ENCODE results near the gene TOP2A. TPM values are rescaled to one million over a fixed set of nuclear protein-coding genes. Genes with fewer than 3 reads are reported as not detected.
"Not testable (repeated sequence)": the region's sequence is repeated elsewhere in the genome, so short reads cannot be mapped to it uniquely, and the experiment has no call there.

Gene TOP2A
- total RNA-seq, 4 donors from 2014 or later, result 0.26 to 1.6 (median 1.0) TPM

DNA sequence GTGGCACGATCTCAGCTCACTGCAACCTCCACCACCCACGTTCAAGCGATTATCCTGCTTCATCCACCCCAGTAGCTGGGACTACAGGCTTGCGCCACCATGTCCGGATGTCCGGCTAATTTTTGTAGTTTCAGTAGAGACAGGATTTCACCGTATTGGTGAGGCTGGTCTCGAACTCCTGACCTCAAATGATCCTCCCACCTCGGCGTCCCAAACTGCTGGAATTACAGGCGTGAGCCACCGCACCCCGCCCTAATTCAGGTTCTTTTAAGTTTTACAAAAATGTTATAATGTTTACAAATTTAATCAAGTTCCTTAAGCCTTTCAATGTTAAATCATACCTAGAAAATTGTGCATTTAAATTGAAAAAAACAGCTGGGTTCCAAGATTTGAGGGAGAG is 39.9 kb downstream of the TOP2A start:
- Histone ChIP-seq H3K27ac (no peak overlapping the region), H3K27me3 (peaks cover 0 to 2% (median 0%) of the 10 kb centered on the region in 3 donors), H3K36me3 (no peaks in the 10 kb centered on the region), H3K4me1 (no peaks in the 10 kb centered on the region), H3K4me3 (no peak overlapping the region), H3K9me3 (no peaks in the 10 kb centered on the region)
- DNase-seq (no peak), ATAC-seq (no peak)
- intact Hi-C loops (cut with DNase I; ENCODE audit: low total_unique reads) (no loop called here), in situ Hi-C loops (cut with MboI; ENCODE audit: low sequenced_read_pairs in 4 of 4) (no loop called here)
- no peak for TF ChIP-seq POLR2A (IDR thresholded peaks at IDR 0.05)
- TF ChIP-seq, protein P1, sequence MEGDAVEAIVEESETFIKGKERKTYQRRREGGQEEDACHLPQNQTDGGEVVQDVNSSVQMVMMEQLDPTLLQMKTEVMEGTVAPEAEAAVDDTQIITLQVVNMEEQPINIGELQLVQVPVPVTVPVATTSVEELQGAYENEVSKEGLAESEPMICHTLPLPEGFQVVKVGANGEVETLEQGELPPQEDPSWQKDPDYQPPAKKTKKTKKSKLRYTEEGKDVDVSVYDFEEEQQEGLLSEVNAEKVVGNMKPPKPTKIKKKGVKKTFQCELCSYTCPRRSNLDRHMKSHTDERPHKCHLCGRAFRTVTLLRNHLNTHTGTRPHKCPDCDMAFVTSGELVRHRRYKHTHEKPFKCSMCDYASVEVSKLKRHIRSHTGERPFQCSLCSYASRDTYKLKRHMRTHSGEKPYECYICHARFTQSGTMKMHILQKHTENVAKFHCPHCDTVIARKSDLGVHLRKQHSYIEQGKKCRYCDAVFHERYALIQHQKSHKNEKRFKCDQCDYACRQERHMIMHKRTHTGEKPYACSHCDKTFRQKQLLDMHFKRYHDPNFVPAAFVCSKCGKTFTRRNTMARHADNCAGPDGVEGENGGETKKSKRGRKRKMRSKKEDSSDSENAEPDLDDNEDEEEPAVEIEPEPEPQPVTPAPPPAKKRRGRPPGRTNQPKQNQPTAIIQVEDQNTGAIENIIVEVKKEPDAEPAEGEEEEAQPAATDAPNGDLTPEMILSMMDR (IDR thresholded peaks at IDR 0.05 in 4 of 5, conservative IDR thresholded peaks at IDR 0.05 in 1 of 5), result no peak

DNA sequence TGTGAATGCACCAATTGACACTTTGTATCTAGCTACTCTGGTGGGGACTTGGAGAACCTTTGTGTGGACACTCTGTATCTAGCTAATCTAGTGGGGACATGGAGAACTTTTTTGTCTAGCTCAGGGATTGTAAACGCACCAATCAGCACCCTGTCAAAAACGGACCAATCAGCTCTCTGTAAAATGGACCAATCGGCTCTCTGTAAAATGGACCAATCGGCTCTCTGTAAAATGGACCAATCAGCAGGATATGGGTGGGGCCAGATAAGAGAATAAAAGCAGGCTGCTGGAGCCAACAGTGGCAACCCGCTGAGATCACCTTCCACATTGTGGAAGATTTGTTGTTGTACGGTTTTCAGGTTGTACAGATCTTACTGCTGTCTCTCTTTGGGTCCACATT is 41.2 kb downstream of the TOP2A start:
- H3K4me1 ChIP-seq; intact Hi-C loops (cut with DNase I; ENCODE audit: low total_unique reads); H3K27me3 ChIP-seq; DNase-seq; H3K4me3 ChIP-seq; ATAC-seq; H3K9me3 ChIP-seq; H3K36me3 ChIP-seq; in situ Hi-C loops (cut with MboI; ENCODE audit: low sequenced_read_pairs in 4 of 4); H3K27ac ChIP-seq: not testable (repeated sequence)

DNA sequence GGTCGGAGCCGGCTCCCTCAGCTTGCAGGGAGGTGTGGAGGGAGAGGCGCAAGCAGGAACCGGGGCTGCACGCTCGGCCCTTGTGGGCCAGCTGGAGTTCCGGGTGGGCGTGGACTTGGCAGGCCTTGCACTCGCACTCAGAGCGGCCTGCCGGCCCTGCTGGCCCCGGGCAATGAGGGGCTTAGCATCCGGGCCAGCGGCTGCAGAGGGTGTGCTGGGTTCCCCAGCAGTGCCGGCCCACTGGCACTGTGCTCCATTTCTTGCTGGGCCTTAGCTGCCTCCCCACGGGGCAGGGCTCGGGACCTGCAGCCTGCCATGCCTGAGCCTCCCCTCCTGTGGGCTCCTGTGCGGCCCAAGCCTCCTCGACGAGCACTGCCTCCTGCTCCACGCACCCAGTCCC is 41.9 kb downstream of the TOP2A start:
- DNase-seq; in situ Hi-C loops (cut with MboI; ENCODE audit: low sequenced_read_pairs in 4 of 4); intact Hi-C loops (cut with DNase I; ENCODE audit: low total_unique reads); ATAC-seq; H3K9me3 ChIP-seq; H3K27ac ChIP-seq; H3K4me3 ChIP-seq; H3K4me1 ChIP-seq; H3K27me3 ChIP-seq; H3K36me3 ChIP-seq: not testable (repeated sequence)

DNA sequence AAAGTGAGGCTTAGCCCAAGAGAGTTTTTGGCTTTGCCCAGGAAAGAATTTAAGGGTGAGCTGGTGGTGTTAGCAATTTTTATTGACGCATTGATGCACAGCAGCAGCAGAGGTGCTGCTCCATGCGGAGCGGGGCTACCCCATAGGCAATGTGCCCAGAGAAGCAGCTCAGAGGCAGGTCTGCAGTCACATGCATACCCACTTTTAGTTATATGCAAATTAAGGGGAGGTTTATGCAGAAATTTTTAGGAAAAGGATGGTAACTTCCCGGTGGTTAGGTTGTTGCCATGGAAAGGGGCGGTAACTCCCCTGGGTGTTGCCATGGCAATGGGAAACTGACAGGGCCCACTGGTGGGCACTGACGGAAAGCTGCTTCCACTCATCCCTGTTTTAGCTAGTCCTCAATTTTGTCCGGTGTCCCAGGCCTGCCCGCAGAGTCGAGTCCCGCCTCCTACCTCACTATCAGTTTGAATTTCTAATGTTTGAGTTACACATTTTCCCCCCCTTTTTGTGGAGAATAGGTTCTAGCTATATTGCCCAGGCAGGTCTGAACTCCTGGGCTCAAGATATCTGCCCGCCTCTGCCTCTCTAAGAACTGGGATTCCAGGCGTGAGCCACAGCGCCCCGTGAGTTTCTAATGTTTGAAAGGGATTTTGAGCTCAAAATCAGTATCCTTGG is 42.7 kb downstream of the TOP2A start:
- intact Hi-C loops (cut with DNase I; ENCODE audit: low total_unique reads), result no loop called here
- Histone ChIP-seq H3K27ac (no peak overlapping the region), H3K36me3 (no peaks in the 10 kb centered on the region), H3K27me3 (no peaks in the 10 kb centered on the region), H3K4me3 (no peak overlapping the region), H3K9me3 (no peaks in the 10 kb centered on the region), H3K4me1 (no peaks in the 10 kb centered on the region)
- ATAC-seq (no peak), DNase-seq (no peak)
- TF ChIP-seq, protein P1 (IDR thresholded peaks at IDR 0.05 in 4 of 5, conservative IDR thresholded peaks at IDR 0.05 in 1 of 5), result no peak
- no peak for TF ChIP-seq POLR2A (IDR thresholded peaks at IDR 0.05)
- in situ Hi-C loops (cut with MboI; ENCODE audit: low sequenced_read_pairs in 4 of 4), result loop anchor here in 1 of 4 donors (25.0 kb wide), 1 partner anchor 163 kb away; the partner anchor contains the start of gene WIPF2

DNA sequence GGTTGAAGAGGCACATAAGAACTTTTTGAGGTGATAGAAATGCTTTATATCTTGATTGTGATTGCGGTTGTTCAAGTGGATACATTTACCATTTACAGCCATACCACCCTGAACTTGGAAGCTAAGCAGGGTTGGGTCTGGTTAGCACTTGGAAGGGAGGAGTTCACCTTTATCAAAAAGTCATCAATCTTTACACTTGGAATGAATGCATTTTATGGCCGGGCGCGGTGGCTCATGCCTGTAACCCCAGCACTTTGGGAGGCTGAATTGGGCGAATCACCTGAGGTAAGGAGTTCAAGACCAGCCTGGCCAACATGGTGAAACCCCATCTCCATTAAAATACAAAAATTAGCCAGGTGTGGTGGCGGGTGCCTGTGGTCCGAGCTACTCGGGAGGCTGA is 43.7 kb downstream of the TOP2A start:
- Histone ChIP-seq H3K9me3 (no peaks in the 10 kb centered on the region), H3K27me3 (no peaks in the 10 kb centered on the region), H3K4me3 (no peak overlapping the region), H3K4me1 (no peaks in the 10 kb centered on the region), H3K36me3 (no peaks in the 10 kb centered on the region), H3K27ac (no peak overlapping the region)
- no peak for TF ChIP-seq POLR2A (IDR thresholded peaks at IDR 0.05)
- TF ChIP-seq, protein P1 (IDR thresholded peaks at IDR 0.05 in 4 of 5, conservative IDR thresholded peaks at IDR 0.05 in 1 of 5), result no peak
- intact Hi-C loops (cut with DNase I; ENCODE audit: low total_unique reads), result no loop called here
- in situ Hi-C loops (cut with MboI; ENCODE audit: low sequenced_read_pairs in 4 of 4), result loop anchor here in 1 of 4 donors (25.0 kb wide), 1 partner anchor 162 kb away; the partner anchor contains the start of gene WIPF2
- no peak for ATAC-seq
- no peak for DNase-seq
